GM12878 (cell line): ENCODE measurements around the gene TFF1. TPM values are rescaled to one million over a fixed set of nuclear protein-coding genes. Genes with fewer than 3 reads are reported as not detected.

Source experiments
- ATAC-seq: fragments of 200-7000 bp; cut with Tn5 transposase; 3 replicates; pipeline ENCODE4 v1.9.1; 2020; ENCODE audit warnings: mild to moderate bottlenecking, moderate library complexity
- BruUV-seq: library from RNA; stranded (reverse); fragments of 400-500 nt; replicated peaks from 2 replicates; lab custom pipeline; 2021; lab: Mats Ljungman, UMichigan
- CTCF ChIA-PET: fragments of 300-600 bp; sonication (Branson Sonifier 250); formaldehyde crosslinking; extraction: SDS; loops from one replicate; lab custom pipeline; 2021; ENCODE audit warnings: inconsistent platforms; lab: Yijun Ruan, JAX
- POLR2A ChIA-PET: fragments of 350-600 bp; formaldehyde crosslinking; extraction: SDS; loops from one replicate; lab custom pipeline; 2021; ENCODE audit warnings: inconsistent platforms; lab: Charles Lee
- RAD21 ChIA-PET: fragments of 300-600 bp; sonication (Branson Sonifier 250); formaldehyde crosslinking; loops from one replicate; lab custom pipeline; 2023; ENCODE audit warnings: antibody characterized with exemption; ENCODE audit not compliant: unreplicated experiment; lab: Charles Lee
- SMC1A ChIA-PET: fragments of 300-600 bp; sonication (Branson Sonifier 250); formaldehyde crosslinking; loops from one replicate; lab custom pipeline; 2023; ENCODE audit not compliant: unreplicated experiment, uncharacterized antibody; lab: Charles Lee
- DNase-seq: peaks from one replicate; pipeline ENCODE4 v3.0.0-alpha.2; 2011; ENCODE audit warnings: low read depth, low spot score
- FAIRE-seq: peaks from 3 replicates; lab custom pipeline; 2011; peaks lifted over from hg19 to GRCh38; lab: Jason Lieb, UNC
- H2AFZ ChIP-seq: 2 replicates; pipeline ENCODE4 v1.6.0; 2011; ENCODE audit warnings: low read depth, low read length, control low read depth; ENCODE audit not compliant: control insufficient read depth
- H3K27ac ChIP-seq: 2 replicates; pipeline ENCODE4 v1.5.1; 2011; ENCODE audit warnings: control low read depth; ENCODE audit not compliant: control insufficient read depth, insufficient read depth
- H3K27me3 ChIP-seq, 2 experiments: replicated peaks in 1 of 2; 2 replicates each; pipeline versions ENCODE4 v1.6.0 to v1.6.1; 2011; ENCODE audit warnings: low read length in 1 of 2; ENCODE audit not compliant: control insufficient read depth in 2 of 2, insufficient read depth in 2 of 2
- H3K36me3 ChIP-seq, 2 experiments: 2 replicates each; pipeline ENCODE4 v1.5.1; 2011; ENCODE audit warnings: low read length in 1 of 2; ENCODE audit not compliant: control insufficient read depth in 2 of 2, insufficient read depth in 2 of 2
- H3K4me1 ChIP-seq: 2 replicates; pipeline ENCODE4 v1.6.1; 2011; ENCODE audit warnings: mild to moderate bottlenecking, low read length, moderate library complexity, mixed read lengths; ENCODE audit not compliant: control insufficient read depth, insufficient read depth
- H3K4me2 ChIP-seq: 2 replicates; pipeline ENCODE4 v1.6.0; 2011; ENCODE audit warnings: control low read depth; ENCODE audit not compliant: control insufficient read depth, insufficient read depth
- H3K4me3 ChIP-seq: fragments of 200-600 bp; sonication (generic); 2 replicates; pipeline ENCODE4 v1.5.1; 2016
- H3K79me2 ChIP-seq: 2 replicates; pipeline ENCODE4 v1.6.0; 2011; ENCODE audit warnings: low read length; ENCODE audit not compliant: control insufficient read depth, insufficient read depth
- H3K9ac ChIP-seq: 2 replicates; pipeline ENCODE4 v1.8.0; 2011; ENCODE audit warnings: low read length, control low read depth, mixed read lengths; ENCODE audit not compliant: control insufficient read depth, insufficient read depth
- H3K9me3 ChIP-seq: replicated peaks from 3 replicates; pipeline ENCODE4 v1.5.1; 2011; ENCODE audit warnings: mild to moderate bottlenecking, low read length; ENCODE audit not compliant: control insufficient read depth, insufficient read depth
- H4K20me1 ChIP-seq: 2 replicates; pipeline ENCODE4 v1.6.0; 2011; ENCODE audit not compliant: control insufficient read depth, insufficient read depth
- MAX ChIP-seq: IDR thresholded peaks from 2 replicates; pipeline ENCODE4 v1.6.1; 2012; ENCODE audit warnings: low read depth, low read length, improper control_type of control experiment
- RBBP5 ChIP-seq: fragments of 200-600 bp; sonication (generic); conservative IDR thresholded peaks from 2 replicates; pipeline ENCODE4 v1.6.1; 2016
- SREBF1 ChIP-seq: IDR thresholded peaks from 2 replicates; pipeline ENCODE4 v1.6.1; 2012; ENCODE audit warnings: mild to moderate bottlenecking, low read length
- TAF1 ChIP-seq: IDR thresholded peaks from 2 replicates; pipeline ENCODE4 v1.6.1; 2011; ENCODE audit warnings: mild to moderate bottlenecking, low read depth, low read length, borderline replicate concordance
- WRNIP1 ChIP-seq: IDR thresholded peaks from 2 replicates; pipeline ENCODE4 v1.6.1; 2011; ENCODE audit warnings: low read depth, low read length, improper control_type of control experiment, borderline replicate concordance
- ZBTB4 ChIP-seq: fragments of 450-650 bp; formaldehyde crosslinking; IDR thresholded peaks from 2 replicates; pipeline ENCODE4 v1.4.0; 2022; ENCODE audit warnings: mild to moderate bottlenecking, moderate library complexity
- ZBTB40 ChIP-seq: fragments of 450-650 bp; IDR thresholded peaks from 2 replicates; pipeline ENCODE4 v1.6.1; 2016; ENCODE audit warnings: mild to moderate bottlenecking, moderate library complexity, borderline replicate concordance
- ZNF24 ChIP-seq: fragments of 450-650 bp; IDR thresholded peaks from 2 replicates; pipeline ENCODE4 v1.6.1; 2017; ENCODE audit warnings: antibody characterized with exemption, mild to moderate bottlenecking
- ZNF622 ChIP-seq: fragments of 450-650 bp; IDR thresholded peaks from 2 replicates; pipeline ENCODE4 v1.6.1; 2017; ENCODE audit warnings: mild to moderate bottlenecking, inconsistent platforms
- WGBS: methylation state at CpG from one replicate; pipeline ENCODE4 v1.1.6; 2016; ENCODE audit warnings: low lambda C conversion rate; ENCODE audit not compliant: insufficient replicate concordance, insufficient coverage; ENCODE audit errors: missing lambda C conversion rate; 5-methylcytosine and 5-hydroxymethylcytosine counted together
- in situ Hi-C: fragments of 300-500 bp; cut with MboI; formaldehyde crosslinking; loops from 9 replicates; pipeline ENCODE4 v1.14.3; 2018; ENCODE audit warnings: mixed read lengths
- intact Hi-C: fragments of 100-400 bp; cut with micrococcal nuclease; formaldehyde crosslinking; loops from one replicate; pipeline ENCODE4 v1.14.2; 2022; ENCODE audit not compliant: unreplicated experiment
- polyA plus RNA-seq, 11 experiments: library from polyadenylated mRNA; depleted of rRNA in 4 of 11; unstranded in 6 of 11; stranded (reverse) in 5 of 11; fragments of >200 nt; fragmentation: Nextera tagmentation in 4 of 11; fragmentation: Illumina TruSeq in 1 of 11; extraction: Ambion mirVana in 4 of 11; extraction: Trizol in 1 of 11; gene quantifications; 1 replicate in 1 of 11; 2 replicates in 10 of 11; pipeline versions ENCODE4 v1.2.1 to v1.2.3, GENCODE V29; 2011 to 2016; ENCODE audit warnings: inconsistent platforms in 2 of 11, missing spikeins in 2 of 11, low read depth in 1 of 11
- total RNA-seq, 4 experiments: library from RNA; depleted of rRNA in 3 of 4; stranded (reverse); fragments of >200 nt in 3 of 4; fragmentation: Illumina TruSeq in 1 of 4; extraction: Trizol in 1 of 4; gene quantifications; 2 replicates each; pipeline versions ENCODE4 v1.2.1 to v1.2.3, GENCODE V29; 2013 to 2021

The TFF1 gene
- total and polyA plus RNA-seq, 10 of the 15 experiments (the other 5 are each of a cell fraction or from before 2014, with no cell fraction given), result 0.13 TPM; not detected in 9

- TF ChIP-seq ZNF622 (no peak), MAX (no peak), RBBP5 (no peak)
- TF ChIP-seq, all 136 proteins: peak for 0
Observed at GRCh38 chr21:42343556-42343955, 22.8 kb downstream of the TFF1 start (continued).

GRCh38 chr21:42343101-42343500, 23.2 kb downstream of the TFF1 start:
- TF ChIP-seq WRNIP1 (no peak), TAF1 (no peak), ZNF24 (no peak), ZBTB4 (no peak), ZBTB40 (no peak), SREBF1 (no peak)
- TF ChIP-seq, all 136 proteins: peak for 0
- BruUV-seq, result no TSS peak
- SMC1A ChIA-PET, result interaction anchor here (1.1 to 1.3 kb wide), 2 partner anchors 12 to 78 kb away, joined by 3 to 5 read pairs; no protein-coding TSS in a partner anchor
- POLR2A ChIA-PET, result no interaction called here
- Histone ChIP-seq H3K27me3 (no peaks in the 10 kb centered on the region), H2AFZ (no peak overlapping the region), H3K79me2 (no peaks in the 10 kb centered on the region), H3K4me2 (no peak overlapping the region), H3K9me3 (no peaks in the 10 kb centered on the region), H3K4me1 (peaks cover 13% of the 10 kb centered on the region), H4K20me1 (no peaks in the 10 kb centered on the region), H3K27ac (no peak overlapping the region), H3K9ac (no peak overlapping the region), H3K36me3 (no peaks in the 10 kb centered on the region), H3K4me3 (no peak overlapping the region)
- in situ Hi-C loops (no loop called here), intact Hi-C loops (no loop called here)
- CTCF ChIA-PET, result interaction anchor here (0.8 to 1.0 kb wide), 2 partner anchors 83 to 194 kb away, joined by 3 to 4 read pairs; no protein-coding TSS in a partner anchor
- ATAC-seq (no peak), DNase-seq (no peak), FAIRE-seq (no peak)
- RAD21 ChIA-PET, result no interaction called here
- WGBS, result 46% methylated on average over 10 of the region's 10 CpGs
